ENCODE data around the gene TSC1.

- TF ChIP-seq EZH2phosphoT487 (conservative IDR thresholded peaks at IDR 0.05; ENCODE audit: low read length) (no peak), CTCF (IDR thresholded peaks at IDR 0.05; ENCODE audit: insufficient read depth, low read length, poor library complexity, severe bottlenecking) (no peak)
Observed at GRCh38 chr9:132973713-132974112, 29.3 kb upstream of the TSC1 start.
